ENCODE measurements around the gene RNF213.

The RNF213 gene

GRCh38 chr17:80415626-80416137 is 155.0 kb downstream of the RNF213 start:
- no peak for DNase-seq (ENCODE audit: low read depth in 2 of 2)

GRCh38 chr17:80416260-80416939 is 155.7 kb downstream of the RNF213 start:
- no peak for DNase-seq (ENCODE audit: low read depth in 2 of 2)

GRCh38 chr17:80416940-80417293 is 156.3 kb downstream of the RNF213 start:
- DNase-seq (ENCODE audit: low read depth in 2 of 2): no peak

GRCh38 chr17:80418589-80418988 is 157.9 kb downstream of the RNF213 start:
- no peak for DNase-seq (ENCODE audit: low read depth in 2 of 2)

- no peak for DNase-seq (ENCODE audit: low read depth in 2 of 2)
These were observed 158.6 kb downstream of the RNF213 start for GRCh38 chr17:80419255-80419654.

- DNase-seq (ENCODE audit: low read depth in 2 of 2): no peak
These were observed 160.9 kb downstream of the RNF213 start for GRCh38 chr17:80421381-80422090.

- no peak for DNase-seq (ENCODE audit: low read depth in 2 of 2)
These were observed 161.6 kb downstream of the RNF213 start for GRCh38 chr17:80422276-80422675.

- no peak for DNase-seq (ENCODE audit: low read depth in 2 of 2)
These were observed 162.3 kb downstream of the RNF213 start for GRCh38 chr17:80422981-80423380.

- no peak for DNase-seq (ENCODE audit: low read depth in 2 of 2)
These were observed 163.0 kb downstream of the RNF213 start for GRCh38 chr17:80423536-80424225.

GRCh38 chr17:80424261-80424660 is 163.6 kb downstream of the RNF213 start:
- no peak for DNase-seq (ENCODE audit: low read depth in 2 of 2)

- DNase-seq (ENCODE audit: low read depth in 2 of 2): no peak
These were observed 164.5 kb downstream of the RNF213 start for GRCh38 chr17:80424878-80425765.

GRCh38 chr17:80425835-80426426 is 165.3 kb downstream of the RNF213 start:
- DNase-seq (ENCODE audit: low read depth in 2 of 2): no peak

- DNase-seq (ENCODE audit: low read depth in 2 of 2): peak; percentile 71 to 75
These were observed 166.1 kb downstream of the RNF213 start for GRCh38 chr17:80426671-80427326.

GRCh38 chr17:80427366-80428282 is 167.0 kb downstream of the RNF213 start:
- no peak for DNase-seq (ENCODE audit: low read depth in 2 of 2)

GRCh38 chr17:80428363-80428762 is 167.7 kb downstream of the RNF213 start:
- no peak for DNase-seq (ENCODE audit: low read depth in 2 of 2)

- DNase-seq (ENCODE audit: low read depth in 2 of 2): no peak
These were observed 168.1 kb downstream of the RNF213 start for GRCh38 chr17:80428796-80429195.

- DNase-seq (ENCODE audit: low read depth in 2 of 2): no peak
These were observed 169.0 kb downstream of the RNF213 start for GRCh38 chr17:80429356-80430275.

- no peak for DNase-seq (ENCODE audit: low read depth in 2 of 2)
These were observed 170.0 kb downstream of the RNF213 start for GRCh38 chr17:80430446-80431245.

Data from stimulated activated CD8-positive, alpha-beta memory T cell treated with anti-CD3 and anti-CD28 coated beads, Interleukin-7, amount 100 ng/mL, for 1 hour (primary cell).